ENCODE results near the gene HLA-C.

- TF ChIP-seq, protein P1, sequence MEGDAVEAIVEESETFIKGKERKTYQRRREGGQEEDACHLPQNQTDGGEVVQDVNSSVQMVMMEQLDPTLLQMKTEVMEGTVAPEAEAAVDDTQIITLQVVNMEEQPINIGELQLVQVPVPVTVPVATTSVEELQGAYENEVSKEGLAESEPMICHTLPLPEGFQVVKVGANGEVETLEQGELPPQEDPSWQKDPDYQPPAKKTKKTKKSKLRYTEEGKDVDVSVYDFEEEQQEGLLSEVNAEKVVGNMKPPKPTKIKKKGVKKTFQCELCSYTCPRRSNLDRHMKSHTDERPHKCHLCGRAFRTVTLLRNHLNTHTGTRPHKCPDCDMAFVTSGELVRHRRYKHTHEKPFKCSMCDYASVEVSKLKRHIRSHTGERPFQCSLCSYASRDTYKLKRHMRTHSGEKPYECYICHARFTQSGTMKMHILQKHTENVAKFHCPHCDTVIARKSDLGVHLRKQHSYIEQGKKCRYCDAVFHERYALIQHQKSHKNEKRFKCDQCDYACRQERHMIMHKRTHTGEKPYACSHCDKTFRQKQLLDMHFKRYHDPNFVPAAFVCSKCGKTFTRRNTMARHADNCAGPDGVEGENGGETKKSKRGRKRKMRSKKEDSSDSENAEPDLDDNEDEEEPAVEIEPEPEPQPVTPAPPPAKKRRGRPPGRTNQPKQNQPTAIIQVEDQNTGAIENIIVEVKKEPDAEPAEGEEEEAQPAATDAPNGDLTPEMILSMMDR (IDR thresholded peaks at IDR 0.05), result no peak
- TF ChIP-seq POLR2A (IDR thresholded peaks at IDR 0.05), result no peak
- no peak for TF ChIP-seq EP300 (IDR thresholded peaks at IDR 0.05)
- no peak for TF ChIP-seq POLR2AphosphoS5 (IDR thresholded peaks at IDR 0.05)
Observed at GRCh38 chr6:31228476-31228875, 43.4 kb downstream of the HLA-C start.
